HepG2 (cell line): ENCODE data around the gene CDK11A. TPM values are rescaled to one million over a fixed set of nuclear protein-coding genes. Genes with fewer than 3 reads are reported as not detected.

Experiments used
- AHDC1 ChIP-seq: sonication (generic); formaldehyde crosslinking; IDR thresholded peaks from 2 replicates; pipeline ENCODE4 v1.5.1; 2020; ENCODE audit warnings: mild to moderate bottlenecking, missing genetic modification reagents, borderline replicate concordance
- ARID4A ChIP-seq: sonication (generic); formaldehyde crosslinking; IDR thresholded peaks from 2 replicates; pipeline ENCODE4 v1.5.0; 2020; ENCODE audit warnings: mild to moderate bottlenecking, missing genetic modification reagents, borderline replicate concordance
- ERF ChIP-seq: IDR thresholded peaks from 2 replicates; pipeline ENCODE4 v1.6.1; 2018; ENCODE audit warnings: missing biosample characterization, missing genetic modification reagents
- NCOA2 ChIP-seq: sonication (generic); formaldehyde crosslinking; IDR thresholded peaks from 2 replicates; pipeline ENCODE4 v1.8.0; 2022; ENCODE audit warnings: inconsistent platforms
- NPAS2 ChIP-seq: sonication (generic); formaldehyde crosslinking; IDR thresholded peaks from 2 replicates; pipeline ENCODE4 v1.8.0; 2022; ENCODE audit warnings: mild to moderate bottlenecking, missing genetic modification reagents, borderline replicate concordance
- PAF1 ChIP-seq: IDR thresholded peaks from 2 replicates; pipeline ENCODE4 v1.6.1; 2016; ENCODE audit warnings: missing genetic modification reagents, missing compliant biosample characterization
- PHF8 ChIP-seq: sonication (generic); formaldehyde crosslinking; IDR thresholded peaks from 2 replicates; pipeline ENCODE4 v1.5.0; 2020; ENCODE audit warnings: missing genetic modification reagents
- SNRNP70 ChIP-seq: fragments of 200-400 bp; formaldehyde crosslinking; IDR thresholded peaks from 2 replicates; pipeline ENCODE4 v1.6.1; 2017; ENCODE audit warnings: mild to moderate bottlenecking, low read depth, low read length, moderate library complexity
- TFE3 ChIP-seq: IDR thresholded peaks from 2 replicates; pipeline ENCODE4 v1.6.1; 2016
- ZFAT ChIP-seq: sonication (generic); formaldehyde crosslinking; conservative IDR thresholded peaks from 2 replicates; pipeline ENCODE4 v1.8.1; 2023; ENCODE audit warnings: missing genetic modification reagents, inconsistent platforms
- ZNF10 ChIP-seq: sonication (generic); formaldehyde crosslinking; IDR thresholded peaks from 2 replicates; pipeline ENCODE4 v1.4.0; 2020; ENCODE audit warnings: mild to moderate bottlenecking, low read depth, missing genetic modification reagents, borderline replicate concordance
- ZNF274 ChIP-seq: sonication (generic); formaldehyde crosslinking; IDR thresholded peaks from 2 replicates; pipeline ENCODE4 v1.5.1; 2020; ENCODE audit warnings: mild to moderate bottlenecking, missing genetic modification reagents
- ZNF292 ChIP-seq: sonication (generic); formaldehyde crosslinking; IDR thresholded peaks from 2 replicates; pipeline ENCODE4 v1.8.1; 2022; ENCODE audit warnings: mild to moderate bottlenecking, low read depth, missing genetic modification reagents, borderline replicate concordance
- ZNF44 ChIP-seq: sonication (generic); formaldehyde crosslinking; IDR thresholded peaks from 2 replicates; pipeline ENCODE4 v1.5.1; 2020; ENCODE audit warnings: mild to moderate bottlenecking, missing genetic modification reagents
- ZNF619 ChIP-seq: sonication (generic); formaldehyde crosslinking; IDR thresholded peaks from 2 replicates; pipeline ENCODE4 v1.4.0; 2020; ENCODE audit warnings: mild to moderate bottlenecking, missing genetic modification reagents
- ZNF850 ChIP-seq: sonication (generic); formaldehyde crosslinking; conservative IDR thresholded peaks from 2 replicates; pipeline ENCODE4 v1.9.0; 2021; ENCODE audit warnings: mild to moderate bottlenecking, missing genetic modification reagents
- polyA plus RNA-seq, 8 experiments: library from polyadenylated mRNA; depleted of rRNA in 3 of 8; stranded (reverse) in 7 of 8; unstranded in 1 of 8; fragments of >200 nt; fragmentation: Illumina TruSeq in 4 of 8; extraction: Trizol in 4 of 8; gene quantifications; 2 replicates each; pipeline versions ENCODE4 v1.2.1 to v1.2.3, GENCODE V29; 2011 to 2016; ENCODE audit warnings: low read depth in 4 of 8, missing spikeins in 1 of 8, mixed read lengths in 1 of 8; ENCODE audit not compliant: insufficient read depth in 1 of 8
- total RNA-seq, 5 experiments: library from RNA; depleted of rRNA; stranded (reverse); fragments of >200 nt; fragmentation: Illumina TruSeq; extraction: Trizol; gene quantifications; 2 replicates each; pipeline ENCODE4 v1.2.3, GENCODE V29; 2016; ENCODE audit warnings: low read depth in 1 of 5

Gene CDK11A
- total and polyA plus RNA-seq, 2 of the 13 experiments (the other 11 are each of a cell fraction or from before 2014, with no cell fraction given): 11.2 to 17.9 TPM

GRCh38 chr1:1678581-1679380 is 45.4 kb downstream of the CDK11A start (continued):
- TF ChIP-seq AHDC1 (0 out of 2 replicates have a peak, but pooled peaks have one; percentile 27), ARID4A (peak; percentile 62; the same call in 1 of the 2 replicates), ZNF292 (CRISPR knock-in tag) (no peak; the same call in 1 of the 2 replicates), ZNF619 (no peak), SNRNP70 (no peak), ERF (CRISPR knock-in tag) (peak; percentile 69), ZNF10 (CRISPR knock-in tag) (no peak), PHF8 (CRISPR knock-in tag) (peak; percentile 67), TFE3 (CRISPR knock-in tag) (0 out of 2 replicates have a peak, but pooled peaks have one; percentile 20), PAF1 (CRISPR knock-in tag) (no peak), NCOA2 (CRISPR knock-in tag) (peak; percentile 42; the same call in 1 of the 2 replicates), NPAS2 (CRISPR knock-in tag) (no peak), ZNF850 (no peak), ZFAT (no peak), ZNF44 (no peak), ZNF274 (CRISPR knock-in tag) (peak; percentile 26; the same call in 1 of the 2 replicates)
